Measurements from ENCODE around the gene RASD1.

GRCh38 chr17:17493986-17494466 is 2.2 kb downstream of the RASD1 start:
- TF ChIP-seq, protein P1, sequence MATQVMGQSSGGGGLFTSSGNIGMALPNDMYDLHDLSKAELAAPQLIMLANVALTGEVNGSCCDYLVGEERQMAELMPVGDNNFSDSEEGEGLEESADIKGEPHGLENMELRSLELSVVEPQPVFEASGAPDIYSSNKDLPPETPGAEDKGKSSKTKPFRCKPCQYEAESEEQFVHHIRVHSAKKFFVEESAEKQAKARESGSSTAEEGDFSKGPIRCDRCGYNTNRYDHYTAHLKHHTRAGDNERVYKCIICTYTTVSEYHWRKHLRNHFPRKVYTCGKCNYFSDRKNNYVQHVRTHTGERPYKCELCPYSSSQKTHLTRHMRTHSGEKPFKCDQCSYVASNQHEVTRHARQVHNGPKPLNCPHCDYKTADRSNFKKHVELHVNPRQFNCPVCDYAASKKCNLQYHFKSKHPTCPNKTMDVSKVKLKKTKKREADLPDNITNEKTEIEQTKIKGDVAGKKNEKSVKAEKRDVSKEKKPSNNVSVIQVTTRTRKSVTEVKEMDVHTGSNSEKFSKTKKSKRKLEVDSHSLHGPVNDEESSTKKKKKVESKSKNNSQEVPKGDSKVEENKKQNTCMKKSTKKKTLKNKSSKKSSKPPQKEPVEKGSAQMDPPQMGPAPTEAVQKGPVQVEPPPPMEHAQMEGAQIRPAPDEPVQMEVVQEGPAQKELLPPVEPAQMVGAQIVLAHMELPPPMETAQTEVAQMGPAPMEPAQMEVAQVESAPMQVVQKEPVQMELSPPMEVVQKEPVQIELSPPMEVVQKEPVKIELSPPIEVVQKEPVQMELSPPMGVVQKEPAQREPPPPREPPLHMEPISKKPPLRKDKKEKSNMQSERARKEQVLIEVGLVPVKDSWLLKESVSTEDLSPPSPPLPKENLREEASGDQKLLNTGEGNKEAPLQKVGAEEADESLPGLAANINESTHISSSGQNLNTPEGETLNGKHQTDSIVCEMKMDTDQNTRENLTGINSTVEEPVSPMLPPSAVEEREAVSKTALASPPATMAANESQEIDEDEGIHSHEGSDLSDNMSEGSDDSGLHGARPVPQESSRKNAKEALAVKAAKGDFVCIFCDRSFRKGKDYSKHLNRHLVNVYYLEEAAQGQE (IDR thresholded peaks at IDR 0.05; ENCODE audit: insufficient read depth in 1 of 2, low read depth in 2 of 2, low read length in 2 of 2): no peak
- no peak for TF ChIP-seq POLR2AphosphoS5 (IDR thresholded peaks at IDR 0.05; ENCODE audit: low read depth, low read length)
- TF ChIP-seq SIN3A (IDR thresholded peaks at IDR 0.05; ENCODE audit: borderline replicate concordance, insufficient read depth, low read length): no peak
- no peak for TF ChIP-seq TAF1 (IDR thresholded peaks at IDR 0.05; ENCODE audit: borderline replicate concordance, insufficient read depth, low read length)
- TF ChIP-seq FOXP2 (optimal IDR thresholded peaks at IDR 0.05; ENCODE audit: borderline replicate concordance, extremely low read depth, extremely low read length, insufficient read depth): no peak
